ENCODE data around the gene KAZN. TPM values are rescaled to one million over a fixed set of nuclear protein-coding genes. Genes with fewer than 3 reads are reported as not detected.

Gene KAZN
- total RNA-seq, 1 donor from 2014 or later = 9.4 TPM

DNA sequence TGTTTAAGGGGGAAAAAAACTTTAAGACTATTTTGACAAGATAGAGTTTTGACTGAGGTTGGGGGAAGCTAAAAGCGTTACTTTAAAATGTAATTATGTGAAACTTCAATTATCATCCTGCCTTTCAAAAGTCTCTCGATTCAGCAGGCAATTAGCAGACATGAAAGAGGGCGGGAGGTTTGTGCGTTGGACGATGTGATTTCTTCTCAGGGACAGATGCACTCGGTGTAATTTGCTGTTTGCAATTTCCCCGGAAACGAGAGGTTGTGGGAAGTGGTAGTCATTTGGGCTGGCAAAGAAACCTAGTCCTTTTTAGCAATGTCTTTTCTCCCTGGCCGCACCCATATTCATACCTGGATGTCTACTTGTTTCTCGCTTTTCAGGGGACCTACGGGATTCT lies 27.1 kb downstream of the KAZN start:
- Histone ChIP-seq H3K27me3 (ENCODE audit: insufficient read depth, low read length) (peaks cover 2% of the 10 kb centered on the region), H2AFZ (ENCODE audit: low read depth, low read length) (no peak overlapping the region), H3K79me2 (ENCODE audit: insufficient read depth, low read length) (no peaks in the 10 kb centered on the region), H3K4me1 (ENCODE audit: insufficient read depth, low read length) (no peaks in the 10 kb centered on the region), H3K4me2 (ENCODE audit: low read length) (peak overlapping the region; percentile 22), H3K36me3 (ENCODE audit: insufficient read depth, low read length) (no peaks in the 10 kb centered on the region), H3K27ac (ENCODE audit: low read depth, low read length) (no peak overlapping the region), H4K20me1 (ENCODE audit: insufficient read depth, low read length) (no peaks in the 10 kb centered on the region), H3K4me3 (ENCODE audit: insufficient read depth, low read depth, low read length) (no peak overlapping the region), H3K9ac (ENCODE audit: low read length) (no peak overlapping the region), H3K9me3 (ENCODE audit: insufficient read depth, low read depth, low read length) (no peaks in the 10 kb centered on the region)
- DNase-seq (ENCODE audit: low read depth) (no peak), FAIRE-seq (no peak)
- Mint-ChIP-seq H3K36me3 (ENCODE audit: low read depth, unreplicated experiment) (no peaks in the 10 kb centered on the region), H3K27me3 (ENCODE audit: low read depth, unreplicated experiment) (peaks cover 6% of the 10 kb centered on the region), H3K9me3 (ENCODE audit: unreplicated experiment) (no peaks in the 10 kb centered on the region), H3K4me1 (ENCODE audit: low read depth, unreplicated experiment) (peaks cover 13% of the 10 kb centered on the region), H3K27ac (ENCODE audit: unreplicated experiment) (no peak overlapping the region), H3K4me3 (ENCODE audit: unreplicated experiment) (no peak overlapping the region)
- TF ChIP-seq EZH2 (IDR thresholded peaks at IDR 0.05; ENCODE audit: insufficient read depth, low read length) = no peak
- TF ChIP-seq, protein P1, sequence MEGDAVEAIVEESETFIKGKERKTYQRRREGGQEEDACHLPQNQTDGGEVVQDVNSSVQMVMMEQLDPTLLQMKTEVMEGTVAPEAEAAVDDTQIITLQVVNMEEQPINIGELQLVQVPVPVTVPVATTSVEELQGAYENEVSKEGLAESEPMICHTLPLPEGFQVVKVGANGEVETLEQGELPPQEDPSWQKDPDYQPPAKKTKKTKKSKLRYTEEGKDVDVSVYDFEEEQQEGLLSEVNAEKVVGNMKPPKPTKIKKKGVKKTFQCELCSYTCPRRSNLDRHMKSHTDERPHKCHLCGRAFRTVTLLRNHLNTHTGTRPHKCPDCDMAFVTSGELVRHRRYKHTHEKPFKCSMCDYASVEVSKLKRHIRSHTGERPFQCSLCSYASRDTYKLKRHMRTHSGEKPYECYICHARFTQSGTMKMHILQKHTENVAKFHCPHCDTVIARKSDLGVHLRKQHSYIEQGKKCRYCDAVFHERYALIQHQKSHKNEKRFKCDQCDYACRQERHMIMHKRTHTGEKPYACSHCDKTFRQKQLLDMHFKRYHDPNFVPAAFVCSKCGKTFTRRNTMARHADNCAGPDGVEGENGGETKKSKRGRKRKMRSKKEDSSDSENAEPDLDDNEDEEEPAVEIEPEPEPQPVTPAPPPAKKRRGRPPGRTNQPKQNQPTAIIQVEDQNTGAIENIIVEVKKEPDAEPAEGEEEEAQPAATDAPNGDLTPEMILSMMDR (IDR thresholded peaks at IDR 0.05; ENCODE audit: insufficient read depth, low read depth, low read length) = no peak

DNA sequence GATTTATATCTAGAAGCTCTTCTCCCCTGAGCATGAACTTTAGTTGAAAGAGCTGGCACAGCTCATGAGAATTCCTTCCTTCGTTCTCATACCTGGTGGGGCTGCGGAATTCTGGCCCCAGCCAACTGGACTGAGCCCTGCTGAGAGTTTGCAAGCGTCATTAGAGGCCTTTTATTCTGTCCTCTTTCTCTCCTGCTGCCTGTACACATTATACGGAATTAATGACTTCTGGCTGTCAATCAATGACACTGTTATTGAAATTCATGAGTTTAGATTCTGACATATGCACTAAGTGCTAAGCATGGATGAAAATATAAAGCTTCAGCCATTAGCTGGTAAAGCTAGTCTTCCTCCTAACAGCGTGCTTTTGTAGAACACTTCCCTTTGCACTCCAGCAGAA lies 27.5 kb downstream of the KAZN start:
- DNase-seq (ENCODE audit: low read depth) = no peak
- Mint-ChIP-seq H3K9me3 (ENCODE audit: unreplicated experiment) (no peaks in the 10 kb centered on the region), H3K27ac (ENCODE audit: unreplicated experiment) (no peak overlapping the region), H3K27me3 (ENCODE audit: low read depth, unreplicated experiment) (peaks cover 6% of the 10 kb centered on the region), H3K36me3 (ENCODE audit: low read depth, unreplicated experiment) (no peaks in the 10 kb centered on the region), H3K4me3 (ENCODE audit: unreplicated experiment) (no peak overlapping the region), H3K4me1 (ENCODE audit: low read depth, unreplicated experiment) (peaks cover 13% of the 10 kb centered on the region)
- Histone ChIP-seq H3K9me3 (ENCODE audit: insufficient read depth, low read depth, low read length) (no peaks in the 10 kb centered on the region), H3K27me3 (ENCODE audit: insufficient read depth, low read length) (peaks cover 2% of the 10 kb centered on the region), H3K4me1 (ENCODE audit: insufficient read depth, low read length) (no peaks in the 10 kb centered on the region), H3K4me2 (ENCODE audit: low read length) (peak overlapping the region; percentile 22), H4K20me1 (ENCODE audit: insufficient read depth, low read length) (no peaks in the 10 kb centered on the region), H3K27ac (ENCODE audit: low read depth, low read length) (no peak overlapping the region), H3K4me3 (ENCODE audit: insufficient read depth, low read depth, low read length) (no peak overlapping the region), H2AFZ (ENCODE audit: low read depth, low read length) (no peak overlapping the region), H3K79me2 (ENCODE audit: insufficient read depth, low read length) (no peaks in the 10 kb centered on the region), H3K9ac (ENCODE audit: low read length) (no peak overlapping the region), H3K36me3 (ENCODE audit: insufficient read depth, low read length) (no peaks in the 10 kb centered on the region)
- FAIRE-seq = no peak
- TF ChIP-seq EZH2 (IDR thresholded peaks at IDR 0.05; ENCODE audit: insufficient read depth, low read length) = no peak
- TF ChIP-seq, protein P1 (IDR thresholded peaks at IDR 0.05; ENCODE audit: insufficient read depth, low read depth, low read length) = no peak

DNA sequence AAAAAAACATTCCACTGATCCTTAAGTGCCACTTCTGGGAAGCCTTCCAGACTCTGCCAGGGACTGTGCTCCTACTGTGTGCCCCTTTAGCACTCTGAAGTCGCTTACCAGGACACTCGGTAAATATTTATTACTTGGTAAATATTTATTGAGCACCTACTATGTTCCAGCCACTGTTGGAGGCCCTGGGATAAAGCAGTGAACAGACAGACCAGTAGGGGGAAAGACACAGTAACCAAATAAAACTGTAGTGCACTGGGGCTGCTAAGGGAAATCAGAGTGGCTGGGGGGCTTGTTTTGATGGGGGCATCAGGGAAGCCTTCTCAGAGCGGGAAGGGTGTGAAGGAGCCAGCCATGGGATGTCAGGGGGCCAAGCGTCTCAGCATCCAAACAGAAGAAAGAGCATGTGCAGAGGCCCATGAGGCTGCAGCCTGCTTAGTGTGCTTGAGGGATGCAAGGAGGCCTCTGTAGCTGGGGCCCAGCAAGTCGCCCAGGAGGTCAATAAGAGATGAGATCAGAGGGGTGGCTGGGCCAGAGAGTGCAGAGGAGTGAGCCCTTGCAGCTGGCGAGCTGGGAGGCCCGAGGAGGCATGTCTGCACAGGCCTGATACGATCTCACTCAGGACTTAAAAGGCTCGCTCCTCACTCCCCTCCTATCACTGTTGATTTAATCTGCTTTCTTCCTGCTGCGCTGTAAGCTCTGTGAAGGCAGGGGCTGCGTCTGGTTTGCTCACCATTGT lies 28.6 kb downstream of the KAZN start:
- Histone ChIP-seq H3K4me3 (ENCODE audit: insufficient read depth, low read depth, low read length) (no peak overlapping the region), H3K4me2 (ENCODE audit: low read length) (no peak overlapping the region), H3K27me3 (ENCODE audit: insufficient read depth, low read length) (peaks cover 2% of the 10 kb centered on the region), H3K79me2 (ENCODE audit: insufficient read depth, low read length) (no peaks in the 10 kb centered on the region), H3K9ac (ENCODE audit: low read length) (no peak overlapping the region), H3K9me3 (ENCODE audit: insufficient read depth, low read depth, low read length) (no peaks in the 10 kb centered on the region), H3K4me1 (ENCODE audit: insufficient read depth, low read length) (no peaks in the 10 kb centered on the region), H4K20me1 (ENCODE audit: insufficient read depth, low read length) (no peaks in the 10 kb centered on the region), H3K27ac (ENCODE audit: low read depth, low read length) (no peak overlapping the region), H2AFZ (ENCODE audit: low read depth, low read length) (peak overlapping the region; percentile 24), H3K36me3 (ENCODE audit: insufficient read depth, low read length) (no peaks in the 10 kb centered on the region)
- Mint-ChIP-seq H3K27ac (ENCODE audit: unreplicated experiment) (no peak overlapping the region), H3K4me3 (ENCODE audit: unreplicated experiment) (no peak overlapping the region), H3K9me3 (ENCODE audit: unreplicated experiment) (no peaks in the 10 kb centered on the region), H3K27me3 (ENCODE audit: low read depth, unreplicated experiment) (peaks cover 6% of the 10 kb centered on the region), H3K36me3 (ENCODE audit: low read depth, unreplicated experiment) (no peaks in the 10 kb centered on the region), H3K4me1 (ENCODE audit: low read depth, unreplicated experiment) (peaks cover 13% of the 10 kb centered on the region)
- no peak for FAIRE-seq
- no peak for TF ChIP-seq EZH2 (IDR thresholded peaks at IDR 0.05; ENCODE audit: insufficient read depth, low read length)
- TF ChIP-seq, protein P1 (IDR thresholded peaks at IDR 0.05; ENCODE audit: insufficient read depth, low read depth, low read length) = no peak
- DNase-seq (ENCODE audit: low read depth) = no peak
